Measurements from ENCODE around the gene FLT1.

DNA sequence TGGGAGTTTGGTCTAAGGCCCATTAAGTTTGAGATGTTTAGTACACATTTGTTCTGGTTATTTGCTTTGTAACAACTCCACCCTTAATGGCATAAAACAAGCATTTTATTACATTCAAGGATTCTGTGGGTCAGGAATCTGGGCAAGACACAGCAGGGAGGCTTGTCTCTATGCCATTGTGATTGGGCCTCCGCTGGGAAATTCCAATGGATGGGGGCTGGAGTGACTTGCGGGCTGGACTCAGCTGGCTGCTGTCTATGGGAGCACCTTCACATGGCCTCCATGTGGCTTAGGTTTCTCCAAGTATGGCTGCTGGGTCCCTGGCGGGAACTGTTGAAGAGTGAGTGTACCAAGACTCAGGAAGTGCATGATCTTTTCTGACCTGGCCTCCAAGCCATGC is 197.6 kb downstream of the FLT1 start:
- TF ChIP-seq, protein P1, sequence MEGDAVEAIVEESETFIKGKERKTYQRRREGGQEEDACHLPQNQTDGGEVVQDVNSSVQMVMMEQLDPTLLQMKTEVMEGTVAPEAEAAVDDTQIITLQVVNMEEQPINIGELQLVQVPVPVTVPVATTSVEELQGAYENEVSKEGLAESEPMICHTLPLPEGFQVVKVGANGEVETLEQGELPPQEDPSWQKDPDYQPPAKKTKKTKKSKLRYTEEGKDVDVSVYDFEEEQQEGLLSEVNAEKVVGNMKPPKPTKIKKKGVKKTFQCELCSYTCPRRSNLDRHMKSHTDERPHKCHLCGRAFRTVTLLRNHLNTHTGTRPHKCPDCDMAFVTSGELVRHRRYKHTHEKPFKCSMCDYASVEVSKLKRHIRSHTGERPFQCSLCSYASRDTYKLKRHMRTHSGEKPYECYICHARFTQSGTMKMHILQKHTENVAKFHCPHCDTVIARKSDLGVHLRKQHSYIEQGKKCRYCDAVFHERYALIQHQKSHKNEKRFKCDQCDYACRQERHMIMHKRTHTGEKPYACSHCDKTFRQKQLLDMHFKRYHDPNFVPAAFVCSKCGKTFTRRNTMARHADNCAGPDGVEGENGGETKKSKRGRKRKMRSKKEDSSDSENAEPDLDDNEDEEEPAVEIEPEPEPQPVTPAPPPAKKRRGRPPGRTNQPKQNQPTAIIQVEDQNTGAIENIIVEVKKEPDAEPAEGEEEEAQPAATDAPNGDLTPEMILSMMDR (optimal IDR thresholded peaks at IDR 0.05 in 1 of 3, IDR thresholded peaks at IDR 0.05 in 1 of 3, conservative IDR thresholded peaks at IDR 0.05 in 1 of 3; ENCODE audit: extremely low read depth in 1 of 3, insufficient read depth in 2 of 3, low read length in 3 of 3): no peak
- no peak for TF ChIP-seq EZH2 (IDR thresholded peaks at IDR 0.05; ENCODE audit: low read length)
